Panc1 (cell line): ENCODE measurements around the gene ASXL1. TPM values are rescaled to one million over a fixed set of nuclear protein-coding genes. Genes with fewer than 3 reads are reported as not detected.

Source experiments
- ATAC-seq: fragments of 200-7000 bp; cut with Tn5 transposase; 2 replicates; pipeline ENCODE4 v1.9.1; 2020; ENCODE audit warnings: mild to moderate bottlenecking, moderate library complexity
- BruUV-seq: library from RNA; stranded (reverse); fragments of 400-500 nt; replicated peaks from 2 replicates; lab custom pipeline; 2021; lab: Mats Ljungman, UMichigan
- CTCF ChIA-PET: fragments of 300-600 bp; sonication (Branson Sonifier 250); formaldehyde crosslinking; loops from one replicate; lab custom pipeline; 2022; ENCODE audit warnings: antibody characterized with exemption; lab: Charles Lee
- POLR2A ChIA-PET: fragments of 300-600 bp; sonication (Branson Sonifier 250); formaldehyde crosslinking; loops from one replicate; lab custom pipeline; 2022; ENCODE audit warnings: antibody characterized with exemption; lab: Charles Lee
- DNase-seq: peaks from one replicate; pipeline ENCODE4 v3.0.0-alpha.2; 2010; ENCODE audit warnings: low read depth, low spot score
- H3K27ac ChIP-seq: 2 replicates; pipeline ENCODE4 v1.5.1; 2011; ENCODE audit warnings: mild to moderate bottlenecking, low read length, inconsistent platforms
- H3K27me3 ChIP-seq: fragments of 200-500 bp; sonication (Bioruptor generic); 2 replicates; pipeline ENCODE4 v1.6.0; 2014; ENCODE audit warnings: low read length, inconsistent platforms; ENCODE audit not compliant: control insufficient read depth, insufficient read depth
- H3K36me3 ChIP-seq: fragments of 200-500 bp; sonication (Bioruptor generic); 2 replicates; pipeline ENCODE4 v1.5.1; 2014; ENCODE audit warnings: inconsistent platforms, mild to moderate bottlenecking, low read length, moderate library complexity; ENCODE audit not compliant: control insufficient read depth, insufficient read depth
- H3K4me1 ChIP-seq: 2 replicates; pipeline ENCODE4 v1.5.1; 2011; ENCODE audit warnings: inconsistent platforms, mild to moderate bottlenecking, low read length, moderate library complexity; ENCODE audit not compliant: control insufficient read depth, insufficient read depth
- H3K4me3 ChIP-seq, 2 experiments: 2 replicates each; pipeline ENCODE4 v1.5.1; 2011 to 2012; ENCODE audit warnings: low read depth in 2 of 2, low read length in 2 of 2, mild to moderate bottlenecking in 2 of 2, inconsistent platforms in 1 of 2, moderate library complexity in 1 of 2
- H3K9me3 ChIP-seq: fragments of 200-500 bp; sonication (Bioruptor generic); 2 replicates; pipeline ENCODE4 v1.5.1; 2014; ENCODE audit warnings: low read depth, mild to moderate bottlenecking, inconsistent platforms, low read length, moderate library complexity; ENCODE audit not compliant: control insufficient read depth, insufficient read depth
- POLR2AphosphoS5 ChIP-seq: IDR thresholded peaks from 2 replicates; pipeline ENCODE4 v1.6.1; 2012; ENCODE audit warnings: mild to moderate bottlenecking, low read depth, low read length, moderate library complexity
- SIN3A ChIP-seq: IDR thresholded peaks from 2 replicates; pipeline ENCODE4 v1.6.1; 2012; ENCODE audit warnings: low read depth, mild to moderate bottlenecking, low read length, moderate library complexity, borderline replicate concordance; ENCODE audit not compliant: insufficient read depth
- TCF7L2 ChIP-seq: IDR thresholded peaks from 2 replicates; pipeline ENCODE4 v1.6.1; 2011; ENCODE audit warnings: mild to moderate bottlenecking, low read depth, low read length, inconsistent platforms
- in situ Hi-C: cut with HindIII; loops from 2 replicates; pipeline ENCODE4 v1.10.0; 2016; ENCODE audit warnings: low sequenced_read_pairs, low pct_unique_long_range_greater_than_20kb
- intact Hi-C: fragments of 100-400 bp; cut with micrococcal nuclease; formaldehyde crosslinking; loops from one replicate; pipeline ENCODE4 v1.10.0; 2022; ENCODE audit not compliant: unreplicated experiment
- total RNA-seq: library from RNA; stranded (reverse); gene quantifications from one replicate; pipeline ENCODE4 v1.2.1, GENCODE V29; 2021; ENCODE audit not compliant: unreplicated experiment
- TF ChIP-seq, protein P1 (sequence below): fragments of 450-650 bp; IDR thresholded peaks from 2 replicates; pipeline ENCODE4 v1.5.1; 2017; ENCODE audit warnings: mild to moderate bottlenecking
- TF ChIP-seq, protein P2 (sequence below), 2 experiments: IDR thresholded peaks; 2 replicates each; pipeline ENCODE4 v1.6.1; 2011 to 2012; ENCODE audit warnings: low read depth in 2 of 2, control low read depth in 1 of 2, low read length in 1 of 2, mild to moderate bottlenecking in 1 of 2, moderate library complexity in 1 of 2; ENCODE audit not compliant: insufficient read depth in 1 of 2

Gene ASXL1
- total RNA-seq, 1 experiment from 2014 or later = 205 TPM

DNA sequence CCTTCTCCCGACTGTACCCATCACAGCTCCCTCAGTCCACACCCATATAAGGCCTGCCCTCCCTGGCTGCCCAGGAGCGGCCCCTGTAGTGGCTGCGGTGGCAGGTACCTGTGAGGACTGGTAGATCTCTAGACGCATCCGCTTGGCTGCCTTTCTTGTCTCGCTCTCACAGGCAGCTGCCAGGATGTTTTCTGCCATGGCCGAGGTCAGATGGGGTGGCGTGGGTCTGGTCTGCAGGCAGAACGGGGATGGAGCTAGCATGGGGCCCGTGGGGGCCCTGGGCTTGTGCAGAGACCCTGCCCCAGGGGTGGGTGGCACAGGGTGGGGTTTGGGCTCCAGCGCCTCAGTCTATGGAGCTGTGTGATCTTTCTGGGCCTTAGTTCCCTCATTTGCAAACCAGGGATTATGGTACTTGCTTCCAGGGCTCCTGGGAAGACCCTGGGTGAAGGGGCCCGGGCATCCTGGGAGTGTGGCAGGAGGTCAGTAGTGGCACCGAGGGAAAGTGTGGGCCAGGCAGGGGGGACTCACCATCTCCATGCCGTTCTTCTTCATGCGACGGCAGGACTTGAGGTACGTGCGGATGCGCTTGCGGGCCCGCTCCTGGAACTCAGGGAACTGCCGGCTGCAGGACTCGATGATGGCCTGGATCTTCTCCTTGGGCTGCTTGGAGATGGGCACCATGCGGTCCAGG, 94.8 kb downstream of the ASXL1 start:
- H3K4me1 ChIP-seq = peaks cover 16% of the 10 kb centered on the region
- BruUV-seq = no TSS peak
- no peaks in the 10 kb centered on the region for H3K27me3 ChIP-seq
- H3K9me3 ChIP-seq = no peaks in the 10 kb centered on the region
- no peak for ATAC-seq
- ChIA-PET CTCF (interaction anchor here (0.7 kb wide), 1 partner anchor 53 kb away, joined by 4 read pairs; no protein-coding TSS in a partner anchor), POLR2A (interaction anchor here (0.6 kb wide), 1 partner anchor 286 kb away, joined by 3 read pairs; no protein-coding TSS in a partner anchor)
- in situ Hi-C loops = no loop called here
- TF ChIP-seq, protein P1, sequence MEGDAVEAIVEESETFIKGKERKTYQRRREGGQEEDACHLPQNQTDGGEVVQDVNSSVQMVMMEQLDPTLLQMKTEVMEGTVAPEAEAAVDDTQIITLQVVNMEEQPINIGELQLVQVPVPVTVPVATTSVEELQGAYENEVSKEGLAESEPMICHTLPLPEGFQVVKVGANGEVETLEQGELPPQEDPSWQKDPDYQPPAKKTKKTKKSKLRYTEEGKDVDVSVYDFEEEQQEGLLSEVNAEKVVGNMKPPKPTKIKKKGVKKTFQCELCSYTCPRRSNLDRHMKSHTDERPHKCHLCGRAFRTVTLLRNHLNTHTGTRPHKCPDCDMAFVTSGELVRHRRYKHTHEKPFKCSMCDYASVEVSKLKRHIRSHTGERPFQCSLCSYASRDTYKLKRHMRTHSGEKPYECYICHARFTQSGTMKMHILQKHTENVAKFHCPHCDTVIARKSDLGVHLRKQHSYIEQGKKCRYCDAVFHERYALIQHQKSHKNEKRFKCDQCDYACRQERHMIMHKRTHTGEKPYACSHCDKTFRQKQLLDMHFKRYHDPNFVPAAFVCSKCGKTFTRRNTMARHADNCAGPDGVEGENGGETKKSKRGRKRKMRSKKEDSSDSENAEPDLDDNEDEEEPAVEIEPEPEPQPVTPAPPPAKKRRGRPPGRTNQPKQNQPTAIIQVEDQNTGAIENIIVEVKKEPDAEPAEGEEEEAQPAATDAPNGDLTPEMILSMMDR = no peak
- TF ChIP-seq, protein P2, sequence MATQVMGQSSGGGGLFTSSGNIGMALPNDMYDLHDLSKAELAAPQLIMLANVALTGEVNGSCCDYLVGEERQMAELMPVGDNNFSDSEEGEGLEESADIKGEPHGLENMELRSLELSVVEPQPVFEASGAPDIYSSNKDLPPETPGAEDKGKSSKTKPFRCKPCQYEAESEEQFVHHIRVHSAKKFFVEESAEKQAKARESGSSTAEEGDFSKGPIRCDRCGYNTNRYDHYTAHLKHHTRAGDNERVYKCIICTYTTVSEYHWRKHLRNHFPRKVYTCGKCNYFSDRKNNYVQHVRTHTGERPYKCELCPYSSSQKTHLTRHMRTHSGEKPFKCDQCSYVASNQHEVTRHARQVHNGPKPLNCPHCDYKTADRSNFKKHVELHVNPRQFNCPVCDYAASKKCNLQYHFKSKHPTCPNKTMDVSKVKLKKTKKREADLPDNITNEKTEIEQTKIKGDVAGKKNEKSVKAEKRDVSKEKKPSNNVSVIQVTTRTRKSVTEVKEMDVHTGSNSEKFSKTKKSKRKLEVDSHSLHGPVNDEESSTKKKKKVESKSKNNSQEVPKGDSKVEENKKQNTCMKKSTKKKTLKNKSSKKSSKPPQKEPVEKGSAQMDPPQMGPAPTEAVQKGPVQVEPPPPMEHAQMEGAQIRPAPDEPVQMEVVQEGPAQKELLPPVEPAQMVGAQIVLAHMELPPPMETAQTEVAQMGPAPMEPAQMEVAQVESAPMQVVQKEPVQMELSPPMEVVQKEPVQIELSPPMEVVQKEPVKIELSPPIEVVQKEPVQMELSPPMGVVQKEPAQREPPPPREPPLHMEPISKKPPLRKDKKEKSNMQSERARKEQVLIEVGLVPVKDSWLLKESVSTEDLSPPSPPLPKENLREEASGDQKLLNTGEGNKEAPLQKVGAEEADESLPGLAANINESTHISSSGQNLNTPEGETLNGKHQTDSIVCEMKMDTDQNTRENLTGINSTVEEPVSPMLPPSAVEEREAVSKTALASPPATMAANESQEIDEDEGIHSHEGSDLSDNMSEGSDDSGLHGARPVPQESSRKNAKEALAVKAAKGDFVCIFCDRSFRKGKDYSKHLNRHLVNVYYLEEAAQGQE (IDR thresholded peaks at IDR 0.05; ENCODE audit: insufficient read depth in 1 of 2, low read depth in 2 of 2, low read length in 1 of 2) = no peak
- TF ChIP-seq TCF7L2 = no peak
- no peak for TF ChIP-seq SIN3A
- TF ChIP-seq POLR2AphosphoS5 = no peak
- no peak for DNase-seq
- intact Hi-C loops = no loop called here
- H3K27ac ChIP-seq = no peak overlapping the region
- no peak overlapping the region for H3K4me3 ChIP-seq
- no peaks in the 10 kb centered on the region for H3K36me3 ChIP-seq

DNA sequence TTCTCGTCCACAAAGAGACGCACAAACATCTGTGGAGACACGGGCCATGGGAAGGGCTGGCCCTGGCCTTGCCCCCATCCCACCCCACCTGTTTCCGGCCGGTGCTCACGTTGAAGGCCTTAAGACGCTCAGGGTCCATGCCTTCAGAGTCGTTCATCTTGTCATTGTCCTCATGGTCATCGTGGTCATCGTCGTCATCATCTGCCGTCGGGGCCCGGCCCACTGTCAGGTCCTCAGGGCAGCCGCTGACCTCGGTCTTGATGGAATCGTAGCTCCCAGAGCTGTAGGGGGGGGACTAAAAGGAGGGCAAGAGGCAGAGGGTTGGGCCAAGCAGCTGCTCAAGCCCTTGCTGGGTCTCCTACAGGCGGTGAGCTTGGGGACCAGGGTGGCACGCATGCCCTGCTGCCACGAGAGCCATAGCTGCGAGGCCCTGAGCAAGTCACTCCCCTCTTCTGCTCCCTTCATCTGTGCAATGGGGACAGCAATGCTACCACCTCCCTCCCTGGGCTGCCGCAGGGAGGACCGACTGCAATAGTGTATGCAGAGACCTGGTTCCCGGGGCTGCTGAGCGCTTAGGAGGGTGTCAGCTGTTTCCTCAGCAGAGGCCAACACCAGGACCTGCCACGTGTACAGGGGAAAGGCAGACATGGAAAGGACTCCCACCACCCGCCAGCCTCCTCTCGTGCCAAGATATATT, 95.5 kb downstream of the ASXL1 start:
- no peaks in the 10 kb centered on the region for H3K9me3 ChIP-seq
- ChIA-PET POLR2A (interaction anchor here (0.6 kb wide), 1 partner anchor 287 kb away, joined by 3 read pairs; no protein-coding TSS in a partner anchor), CTCF (no interaction called here)
- no peaks in the 10 kb centered on the region for H3K36me3 ChIP-seq
- no peaks in the 10 kb centered on the region for H3K27me3 ChIP-seq
- intact Hi-C loops (no loop called here), in situ Hi-C loops (no loop called here)
- H3K27ac ChIP-seq = no peak overlapping the region
- ATAC-seq (no peak), DNase-seq (no peak)
- peaks cover 21% of the 10 kb centered on the region for H3K4me1 ChIP-seq
- TF ChIP-seq TCF7L2 (no peak), SIN3A (no peak), POLR2AphosphoS5 (no peak)
- TF ChIP-seq, protein P2 (IDR thresholded peaks at IDR 0.05; ENCODE audit: insufficient read depth in 1 of 2, low read depth in 2 of 2, low read length in 1 of 2) = no peak
- TF ChIP-seq, protein P1 = no peak
- BruUV-seq = no TSS peak
- no peak overlapping the region for H3K4me3 ChIP-seq
